GM13977 (cell line): ENCODE data around the gene CDH24.

Source experiments
- DNase-seq: peaks from one replicate; pipeline ENCODE4 v3.0.0; 2012; ENCODE audit warnings: low spot score
- in situ Hi-C: fragments of 300-500 bp; cut with MboI; formaldehyde crosslinking; loops from one replicate; pipeline ENCODE4 v1.12.0; 2022; ENCODE audit warnings: low sequenced_read_pairs, low pct_unique_long_range_greater_than_20kb, mixed read lengths, inconsistent platforms; ENCODE audit not compliant: unreplicated experiment
- TF ChIP-seq, protein P1 (sequence below): IDR thresholded peaks from 2 replicates; pipeline ENCODE4 v1.5.1; 2012; ENCODE audit warnings: mild to moderate bottlenecking, control low read depth; ENCODE audit not compliant: insufficient read depth; ENCODE audit errors: extremely low read depth, missing control alignments

CDH24 gene

GRCh38 chr14:23035303-23036144 is 21.8 kb downstream of the CDH24 start:
- TF ChIP-seq, protein P1, sequence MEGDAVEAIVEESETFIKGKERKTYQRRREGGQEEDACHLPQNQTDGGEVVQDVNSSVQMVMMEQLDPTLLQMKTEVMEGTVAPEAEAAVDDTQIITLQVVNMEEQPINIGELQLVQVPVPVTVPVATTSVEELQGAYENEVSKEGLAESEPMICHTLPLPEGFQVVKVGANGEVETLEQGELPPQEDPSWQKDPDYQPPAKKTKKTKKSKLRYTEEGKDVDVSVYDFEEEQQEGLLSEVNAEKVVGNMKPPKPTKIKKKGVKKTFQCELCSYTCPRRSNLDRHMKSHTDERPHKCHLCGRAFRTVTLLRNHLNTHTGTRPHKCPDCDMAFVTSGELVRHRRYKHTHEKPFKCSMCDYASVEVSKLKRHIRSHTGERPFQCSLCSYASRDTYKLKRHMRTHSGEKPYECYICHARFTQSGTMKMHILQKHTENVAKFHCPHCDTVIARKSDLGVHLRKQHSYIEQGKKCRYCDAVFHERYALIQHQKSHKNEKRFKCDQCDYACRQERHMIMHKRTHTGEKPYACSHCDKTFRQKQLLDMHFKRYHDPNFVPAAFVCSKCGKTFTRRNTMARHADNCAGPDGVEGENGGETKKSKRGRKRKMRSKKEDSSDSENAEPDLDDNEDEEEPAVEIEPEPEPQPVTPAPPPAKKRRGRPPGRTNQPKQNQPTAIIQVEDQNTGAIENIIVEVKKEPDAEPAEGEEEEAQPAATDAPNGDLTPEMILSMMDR, result no peak
- DNase-seq, result no peak
- in situ Hi-C loops, result no loop called here

GRCh38 chr14:23034498-23035302 is 22.6 kb downstream of the CDH24 start, which contains the start of gene PSMB5:
Gene PSMB5 (minus strand): TSS chr14:23034900. CDS start chr14:23034881, 19 bp downstream.
- peak; percentile 92 for DNase-seq
- in situ Hi-C loops, result no loop called here

GRCh38 chr14:23033801-23034497 is 23.4 kb downstream of the CDH24 start:
- in situ Hi-C loops, result no loop called here
- TF ChIP-seq, protein P1, result no peak
- no peak for DNase-seq

More at GRCh38 chr14:23034498-23035302, 22.6 kb downstream of the CDH24 start, which contains the start of gene PSMB5:
- TF ChIP-seq, protein P1, result no peak

GRCh38 chr14:23033251-23033727 is 24.0 kb downstream of the CDH24 start:
- in situ Hi-C loops, result no loop called here
- TF ChIP-seq, protein P1, result no peak
- DNase-seq, result no peak

DNA sequence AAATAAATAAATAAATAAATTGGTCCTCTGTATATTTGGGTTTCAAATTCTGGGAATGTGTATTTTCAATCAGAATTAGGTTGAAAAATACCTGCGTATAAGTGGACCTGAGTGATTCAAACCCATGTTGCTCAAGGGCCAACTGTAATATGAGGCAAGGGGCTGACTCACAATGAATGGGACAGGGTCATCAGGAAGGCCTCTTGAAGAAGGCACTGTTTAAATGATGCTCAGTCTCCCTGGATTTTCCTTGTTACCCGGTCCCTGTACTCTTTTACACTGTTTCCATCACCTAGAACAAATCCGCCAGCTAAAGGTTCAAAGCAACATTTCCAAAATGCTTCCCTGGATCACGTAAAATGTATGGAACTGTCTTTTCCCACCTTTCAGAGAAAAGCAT is 26.4 kb downstream of the CDH24 start:
- DNase-seq, result no peak

More for the DNA sequence above, 26.4 kb downstream of the CDH24 start:
- TF ChIP-seq, protein P1, result no peak
- in situ Hi-C loops, result no loop called here
